ENCODE measurements around the gene MYH15.

Gene MYH15

GRCh38 chr3:108477511-108478147 lies 32.8 kb downstream of the MYH15 start:
- peak; percentile 3 to 24 (median 5) for DNase-seq
- Histone ChIP-seq H3K36me3 (ENCODE audit: control insufficient read depth, insufficient read depth, low read length) (no peaks in the 10 kb centered on the region), H3K27ac (ENCODE audit: insufficient read depth, low read length, poor library complexity, severe bottlenecking) (no peak overlapping the region), H3K4me1 (ENCODE audit: control insufficient read depth, insufficient read depth, low read length, poor library complexity, severe bottlenecking) (no peaks in the 10 kb centered on the region), H3K9me3 (ENCODE audit: control insufficient read depth, low read length) (no peaks in the 10 kb centered on the region), H3K4me3 (ENCODE audit: insufficient read depth, low read depth, low read length, poor library complexity, severe bottlenecking) (no peak overlapping the region), H3K27me3 (replicated peaks; ENCODE audit: control insufficient read depth, insufficient read depth, low read length, poor library complexity, severe bottlenecking) (no peaks in the 10 kb centered on the region)

DNA sequence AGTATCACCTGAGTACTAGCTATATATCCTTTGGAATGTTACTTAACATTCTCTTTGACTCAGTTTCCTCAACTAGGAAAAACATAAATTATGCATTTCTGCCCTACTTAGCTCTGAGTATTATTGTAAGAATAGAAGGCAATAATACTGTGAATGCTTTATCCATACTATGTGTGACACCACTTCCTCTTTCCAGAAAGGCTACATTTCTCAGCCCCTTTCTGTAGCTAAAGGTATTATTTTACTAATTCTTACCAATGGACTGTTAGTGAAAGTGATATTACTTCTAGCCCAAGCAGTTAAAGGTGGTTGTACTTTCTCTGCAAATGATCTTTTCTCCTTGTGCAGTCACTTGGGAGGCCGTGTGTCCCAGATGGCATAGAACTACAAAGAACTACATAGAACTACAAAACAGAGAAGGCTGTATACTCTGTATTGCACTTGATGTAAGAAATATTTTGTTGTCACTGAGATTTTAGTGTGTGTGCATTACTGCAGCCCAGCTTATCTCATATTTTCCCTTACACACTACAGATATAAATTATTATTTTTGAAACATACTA lies 35.1 kb downstream of the MYH15 start:
- H3K27me3 ChIP-seq (replicated peaks; ENCODE audit: control insufficient read depth, insufficient read depth, low read length, poor library complexity, severe bottlenecking): no peaks in the 10 kb centered on the region
- H3K36me3 ChIP-seq (ENCODE audit: control insufficient read depth, insufficient read depth, low read length): no peaks in the 10 kb centered on the region
- no peak for DNase-seq
- no peaks in the 10 kb centered on the region for H3K9me3 ChIP-seq (ENCODE audit: control insufficient read depth, low read length)
- H3K4me1 ChIP-seq (ENCODE audit: control insufficient read depth, insufficient read depth, low read length, poor library complexity, severe bottlenecking): no peaks in the 10 kb centered on the region
- H3K27ac ChIP-seq (ENCODE audit: insufficient read depth, low read length, poor library complexity, severe bottlenecking): no peak overlapping the region
- no peak overlapping the region for H3K4me3 ChIP-seq (ENCODE audit: insufficient read depth, low read depth, low read length, poor library complexity, severe bottlenecking)

GRCh38 chr3:108474581-108474980 lies 35.8 kb downstream of the MYH15 start:
- H3K27me3 ChIP-seq (replicated peaks; ENCODE audit: control insufficient read depth, insufficient read depth, low read length, poor library complexity, severe bottlenecking): no peaks in the 10 kb centered on the region
- no peak overlapping the region for H3K4me3 ChIP-seq (ENCODE audit: insufficient read depth, low read depth, low read length, poor library complexity, severe bottlenecking)
- DNase-seq: no peak
- H3K4me1 ChIP-seq (ENCODE audit: control insufficient read depth, insufficient read depth, low read length, poor library complexity, severe bottlenecking): no peaks in the 10 kb centered on the region
- no peaks in the 10 kb centered on the region for H3K9me3 ChIP-seq (ENCODE audit: control insufficient read depth, low read length)
- no peaks in the 10 kb centered on the region for H3K36me3 ChIP-seq (ENCODE audit: control insufficient read depth, insufficient read depth, low read length)
- no peak overlapping the region for H3K27ac ChIP-seq (ENCODE audit: insufficient read depth, low read length, poor library complexity, severe bottlenecking)

DNA sequence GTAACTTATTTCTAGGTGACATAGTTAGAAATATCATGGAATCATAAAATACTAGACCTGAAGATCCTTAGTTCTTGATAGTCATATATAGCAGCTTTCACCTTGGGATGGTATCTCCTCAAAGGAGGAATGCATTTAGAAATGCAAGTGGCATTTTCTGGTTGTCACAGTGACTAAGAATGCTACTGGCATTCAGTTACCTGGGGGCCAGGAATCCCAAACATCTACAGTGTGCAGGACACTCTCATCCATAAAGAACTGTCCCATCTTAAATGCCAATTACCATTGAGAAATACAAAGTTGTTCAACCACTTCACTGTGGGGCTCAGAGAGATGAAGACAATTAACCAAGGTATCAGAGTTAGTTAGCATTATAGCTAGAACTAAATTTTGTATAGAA lies 36.7 kb downstream of the MYH15 start:
- Histone ChIP-seq H3K9me3 (ENCODE audit: control insufficient read depth, low read length) (no peaks in the 10 kb centered on the region), H3K27ac (ENCODE audit: insufficient read depth, low read length, poor library complexity, severe bottlenecking) (no peak overlapping the region), H3K4me1 (ENCODE audit: control insufficient read depth, insufficient read depth, low read length, poor library complexity, severe bottlenecking) (no peaks in the 10 kb centered on the region), H3K27me3 (replicated peaks; ENCODE audit: control insufficient read depth, insufficient read depth, low read length, poor library complexity, severe bottlenecking) (no peaks in the 10 kb centered on the region), H3K4me3 (ENCODE audit: insufficient read depth, low read depth, low read length, poor library complexity, severe bottlenecking) (no peak overlapping the region), H3K36me3 (ENCODE audit: control insufficient read depth, insufficient read depth, low read length) (no peaks in the 10 kb centered on the region)
- no peak for DNase-seq

GRCh38 chr3:108472001-108472591 lies 38.3 kb downstream of the MYH15 start:
- H3K9me3 ChIP-seq (ENCODE audit: control insufficient read depth, low read length): no peaks in the 10 kb centered on the region
- no peaks in the 10 kb centered on the region for H3K36me3 ChIP-seq (ENCODE audit: control insufficient read depth, insufficient read depth, low read length)
- no peaks in the 10 kb centered on the region for H3K27me3 ChIP-seq (replicated peaks; ENCODE audit: control insufficient read depth, insufficient read depth, low read length, poor library complexity, severe bottlenecking)
- DNase-seq: no peak
- no peak overlapping the region for H3K4me3 ChIP-seq (ENCODE audit: insufficient read depth, low read depth, low read length, poor library complexity, severe bottlenecking)
- no peaks in the 10 kb centered on the region for H3K4me1 ChIP-seq (ENCODE audit: control insufficient read depth, insufficient read depth, low read length, poor library complexity, severe bottlenecking)
- no peak overlapping the region for H3K27ac ChIP-seq (ENCODE audit: insufficient read depth, low read length, poor library complexity, severe bottlenecking)

- Histone ChIP-seq H3K27me3 (replicated peaks; ENCODE audit: control insufficient read depth, insufficient read depth, low read length, poor library complexity, severe bottlenecking) (no peaks in the 10 kb centered on the region), H3K9me3 (ENCODE audit: control insufficient read depth, low read length) (no peaks in the 10 kb centered on the region), H3K4me1 (ENCODE audit: control insufficient read depth, insufficient read depth, low read length, poor library complexity, severe bottlenecking) (no peaks in the 10 kb centered on the region), H3K36me3 (ENCODE audit: control insufficient read depth, insufficient read depth, low read length) (no peaks in the 10 kb centered on the region), H3K4me3 (ENCODE audit: insufficient read depth, low read depth, low read length, poor library complexity, severe bottlenecking) (no peak overlapping the region), H3K27ac (ENCODE audit: insufficient read depth, low read length, poor library complexity, severe bottlenecking) (no peak overlapping the region)
- no peak for DNase-seq
Measured at GRCh38 chr3:108471426-108471825, 39.0 kb downstream of the MYH15 start.

- DNase-seq: no peak
- H3K27me3 ChIP-seq (replicated peaks; ENCODE audit: control insufficient read depth, insufficient read depth, low read length, poor library complexity, severe bottlenecking): no peaks in the 10 kb centered on the region
- no peak overlapping the region for H3K4me3 ChIP-seq (ENCODE audit: insufficient read depth, low read depth, low read length, poor library complexity, severe bottlenecking)
- H3K36me3 ChIP-seq (ENCODE audit: control insufficient read depth, insufficient read depth, low read length): no peaks in the 10 kb centered on the region
- no peak overlapping the region for H3K27ac ChIP-seq (ENCODE audit: insufficient read depth, low read length, poor library complexity, severe bottlenecking)
- H3K9me3 ChIP-seq (ENCODE audit: control insufficient read depth, low read length): no peaks in the 10 kb centered on the region
- no peaks in the 10 kb centered on the region for H3K4me1 ChIP-seq (ENCODE audit: control insufficient read depth, insufficient read depth, low read length, poor library complexity, severe bottlenecking)
Measured at GRCh38 chr3:108469126-108469525, 41.3 kb downstream of the MYH15 start.

DNA sequence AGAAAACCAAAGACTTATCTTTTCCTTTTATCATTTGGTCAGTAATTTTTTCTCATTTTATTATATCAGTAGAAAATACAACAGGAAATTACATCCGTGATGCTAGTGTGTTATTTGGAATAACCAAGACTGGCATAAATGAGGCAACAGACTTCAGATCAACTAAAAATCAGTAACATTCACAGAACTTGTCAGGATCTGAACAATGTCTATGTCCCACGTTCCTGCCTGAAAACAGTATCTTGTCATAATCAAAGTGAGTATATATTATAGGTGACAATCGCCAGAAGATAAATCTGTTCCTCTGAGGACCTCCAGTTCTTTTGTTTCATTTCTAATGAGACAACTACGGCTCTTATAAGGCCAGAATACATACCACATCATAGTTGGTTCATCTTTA lies 41.8 kb downstream of the MYH15 start:
- no peak for DNase-seq
- H3K27me3 ChIP-seq (replicated peaks; ENCODE audit: control insufficient read depth, insufficient read depth, low read length, poor library complexity, severe bottlenecking): no peaks in the 10 kb centered on the region

DNA sequence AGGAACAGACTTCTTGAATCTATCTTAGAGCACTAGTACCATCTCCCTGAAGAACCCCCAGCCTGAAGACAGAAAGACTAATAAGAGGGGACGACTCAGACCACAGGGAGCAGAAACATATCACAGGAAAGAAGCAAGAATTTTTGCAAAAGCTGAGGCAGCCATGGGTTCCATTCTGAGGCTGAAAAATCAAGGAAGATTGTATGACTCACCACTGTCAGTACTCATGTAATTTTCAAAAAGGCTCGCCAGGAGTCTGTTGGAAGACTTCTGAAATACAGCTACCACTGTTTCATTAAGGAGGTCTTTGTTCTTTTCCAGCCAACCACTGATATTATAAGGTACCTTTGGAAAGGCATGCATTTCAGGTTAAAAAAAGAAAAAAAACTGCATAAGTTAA lies 47.5 kb downstream of the MYH15 start:
- no peak for DNase-seq
- no peaks in the 10 kb centered on the region for H3K36me3 ChIP-seq (ENCODE audit: control insufficient read depth, insufficient read depth, low read length)
- no peaks in the 10 kb centered on the region for H3K27me3 ChIP-seq (replicated peaks; ENCODE audit: control insufficient read depth, insufficient read depth, low read length, poor library complexity, severe bottlenecking)
- H3K4me3 ChIP-seq (ENCODE audit: insufficient read depth, low read depth, low read length, poor library complexity, severe bottlenecking): no peak overlapping the region
- no peak overlapping the region for H3K27ac ChIP-seq (ENCODE audit: insufficient read depth, low read length, poor library complexity, severe bottlenecking)
- H3K9me3 ChIP-seq (ENCODE audit: control insufficient read depth, low read length): no peaks in the 10 kb centered on the region
- H3K4me1 ChIP-seq (ENCODE audit: control insufficient read depth, insufficient read depth, low read length, poor library complexity, severe bottlenecking): no peaks in the 10 kb centered on the region

More for the DNA sequence above, 41.8 kb downstream of the MYH15 start:
- no peaks in the 10 kb centered on the region for H3K4me1 ChIP-seq (ENCODE audit: control insufficient read depth, insufficient read depth, low read length, poor library complexity, severe bottlenecking)
- no peaks in the 10 kb centered on the region for H3K9me3 ChIP-seq (ENCODE audit: control insufficient read depth, low read length)
- no peak overlapping the region for H3K27ac ChIP-seq (ENCODE audit: insufficient read depth, low read length, poor library complexity, severe bottlenecking)
- no peaks in the 10 kb centered on the region for H3K36me3 ChIP-seq (ENCODE audit: control insufficient read depth, insufficient read depth, low read length)
- no peak overlapping the region for H3K4me3 ChIP-seq (ENCODE audit: insufficient read depth, low read depth, low read length, poor library complexity, severe bottlenecking)

DNA sequence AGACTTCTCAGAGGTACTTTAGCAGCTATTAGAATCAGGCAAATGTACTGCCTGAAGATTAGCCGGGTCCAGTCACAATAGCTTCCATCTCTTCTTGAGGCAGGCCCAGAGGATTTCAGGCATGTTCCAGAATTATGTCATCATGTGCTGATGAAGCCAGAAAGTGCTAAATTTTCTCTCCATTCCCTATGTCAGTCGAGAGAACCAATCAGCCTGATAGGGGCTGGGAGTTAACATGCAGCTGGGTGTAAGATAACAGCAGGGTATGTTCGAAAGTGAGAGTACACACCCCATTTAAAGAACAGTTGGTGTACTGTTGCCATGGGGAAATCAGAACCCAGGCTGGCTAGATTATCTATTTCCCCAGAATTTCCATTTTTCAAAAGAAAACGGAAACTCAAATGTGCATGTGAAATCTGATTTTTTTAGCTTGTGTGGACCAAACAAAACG lies 48.7 kb downstream of the MYH15 start:
- H3K27me3 ChIP-seq (replicated peaks; ENCODE audit: control insufficient read depth, insufficient read depth, low read length, poor library complexity, severe bottlenecking): no peaks in the 10 kb centered on the region
- H3K4me1 ChIP-seq (ENCODE audit: control insufficient read depth, insufficient read depth, low read length, poor library complexity, severe bottlenecking): no peaks in the 10 kb centered on the region
- H3K9me3 ChIP-seq (ENCODE audit: control insufficient read depth, low read length): no peaks in the 10 kb centered on the region
- no peak for DNase-seq
- no peaks in the 10 kb centered on the region for H3K36me3 ChIP-seq (ENCODE audit: control insufficient read depth, insufficient read depth, low read length)
- H3K4me3 ChIP-seq (ENCODE audit: insufficient read depth, low read depth, low read length, poor library complexity, severe bottlenecking): no peak overlapping the region
- no peak overlapping the region for H3K27ac ChIP-seq (ENCODE audit: insufficient read depth, low read length, poor library complexity, severe bottlenecking)

Data from effector memory CD4-positive, alpha-beta T cell (primary cell).